Astrocyte of the cerebellum (primary cell): ENCODE measurements around the gene ZFPL1.

Source experiments
- DNase-seq: peaks from one replicate; pipeline ENCODE4 v3.0.0-alpha.2; 2011; ENCODE audit warnings: low read depth
- H3K4me3 ChIP-seq: 2 replicates; pipeline ENCODE4 v1.5.1; 2011; ENCODE audit warnings: mild to moderate bottlenecking, low read depth, low read length, moderate library complexity
- CTCF ChIP-seq: IDR thresholded peaks from 2 replicates; pipeline ENCODE4 v1.5.1; 2012; ENCODE audit warnings: low read length, low read depth, moderate library complexity, mild to moderate bottlenecking; ENCODE audit errors: missing control alignments
- in situ Hi-C: cut with HindIII; loops from 2 replicates; pipeline ENCODE4 v1.10.0; 2017; ENCODE audit warnings: low sequenced_read_pairs

The ZFPL1 gene

DNA sequence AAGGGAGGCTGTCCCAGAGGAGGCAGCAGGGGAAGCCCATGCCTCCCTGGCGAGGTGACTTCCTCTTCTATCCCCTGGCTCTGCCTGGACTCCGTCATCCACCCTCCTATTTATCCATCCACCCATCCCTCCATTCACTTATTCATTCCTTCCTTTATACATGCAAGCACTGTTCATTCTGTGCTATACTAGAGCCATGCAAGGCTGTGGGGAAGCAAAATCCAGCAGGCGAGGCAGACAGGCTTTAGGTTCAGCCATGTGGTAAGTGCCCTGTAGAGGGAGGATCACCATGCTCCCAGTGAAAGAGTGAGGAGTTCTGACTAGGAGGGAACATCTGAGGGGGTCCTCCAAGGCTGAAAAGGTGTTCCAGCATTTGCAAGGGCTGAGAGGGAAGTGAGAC lies 24.5 kb upstream of the ZFPL1 start:
- DNase-seq = no peak
- H3K4me3 ChIP-seq = no peak overlapping the region
- TF ChIP-seq CTCF = no peak
- in situ Hi-C loops = no loop called here

- no peak for TF ChIP-seq CTCF
- no peak overlapping the region for H3K4me3 ChIP-seq
- no peak for DNase-seq
- in situ Hi-C loops = no loop called here
Observed at GRCh38 chr11:65059959-65060824, 23.8 kb upstream of the ZFPL1 start.

DNA sequence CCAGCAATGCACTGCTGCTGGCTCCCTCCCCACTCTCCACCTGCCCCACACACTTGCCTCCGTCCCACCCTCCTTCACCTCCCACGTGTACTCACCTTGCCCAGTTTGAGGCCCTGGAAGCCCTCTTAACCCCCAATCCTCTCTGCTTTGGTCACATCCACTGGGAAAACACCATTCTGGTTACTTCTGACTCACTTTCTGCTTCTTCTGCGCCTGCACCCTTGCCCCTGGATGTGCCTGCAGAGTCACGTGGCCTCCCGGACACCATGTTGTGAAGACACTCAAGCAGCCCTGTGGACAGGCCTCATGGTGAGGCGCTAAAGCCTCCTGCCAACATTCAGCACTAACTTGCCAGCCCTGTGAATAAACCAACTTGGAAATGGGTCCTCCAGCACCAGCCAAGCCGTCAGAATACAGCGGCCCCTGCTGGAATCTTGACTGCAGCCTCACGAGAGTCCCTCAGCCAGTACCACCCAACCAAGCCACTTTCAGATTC lies 23.1 kb upstream of the ZFPL1 start:
- no peak overlapping the region for H3K4me3 ChIP-seq
- DNase-seq = no peak
- TF ChIP-seq CTCF = peak; percentile 43
- in situ Hi-C loops = no loop called here

GRCh38 chr11:65063532-65063931 lies 20.5 kb upstream of the ZFPL1 start:
- DNase-seq = no peak
- TF ChIP-seq CTCF = no peak
- no peak overlapping the region for H3K4me3 ChIP-seq
- in situ Hi-C loops = no loop called here

- in situ Hi-C loops = no loop called here
- DNase-seq = no peak
- no peak for TF ChIP-seq CTCF
- no peak overlapping the region for H3K4me3 ChIP-seq
Observed at GRCh38 chr11:65064847-65065240, 19.2 kb upstream of the ZFPL1 start.

GRCh38 chr11:65065851-65066250 lies 18.2 kb upstream of the ZFPL1 start:
- no peak for TF ChIP-seq CTCF
- DNase-seq = no peak
- in situ Hi-C loops = no loop called here
- no peak overlapping the region for H3K4me3 ChIP-seq
